ENCODE data around the gene RPL36. TPM values are rescaled to one million over a fixed set of nuclear protein-coding genes. Genes with fewer than 3 reads are reported as not detected.
A peak's percentile ranks its signal among the peaks of the same experiment; 100 is the strongest.

The RPL36 gene
- total RNA-seq, 1 donor from 2014 or later, result 943 TPM

- peaks cover 4% of the 10 kb centered on the region for H3K4me1 ChIP-seq (ENCODE audit: insufficient read depth, low read length)
- H3K27ac Mint-ChIP-seq (ENCODE audit: unreplicated experiment), result no peak overlapping the region
- no peak overlapping the region for H3K9ac ChIP-seq (ENCODE audit: low read length)
- no peak overlapping the region for H3K27ac ChIP-seq (ENCODE audit: low read depth, low read length)
- peaks cover 11% of the 10 kb centered on the region for H3K79me2 ChIP-seq (ENCODE audit: insufficient read depth, low read length)
- peaks cover 58% of the 10 kb centered on the region for H3K36me3 ChIP-seq (ENCODE audit: insufficient read depth, low read length)
- H3K9me3 ChIP-seq (ENCODE audit: insufficient read depth, low read depth, low read length), result no peaks in the 10 kb centered on the region
- no peak overlapping the region for H3K4me3 Mint-ChIP-seq (ENCODE audit: unreplicated experiment)
- TF ChIP-seq, protein P1, sequence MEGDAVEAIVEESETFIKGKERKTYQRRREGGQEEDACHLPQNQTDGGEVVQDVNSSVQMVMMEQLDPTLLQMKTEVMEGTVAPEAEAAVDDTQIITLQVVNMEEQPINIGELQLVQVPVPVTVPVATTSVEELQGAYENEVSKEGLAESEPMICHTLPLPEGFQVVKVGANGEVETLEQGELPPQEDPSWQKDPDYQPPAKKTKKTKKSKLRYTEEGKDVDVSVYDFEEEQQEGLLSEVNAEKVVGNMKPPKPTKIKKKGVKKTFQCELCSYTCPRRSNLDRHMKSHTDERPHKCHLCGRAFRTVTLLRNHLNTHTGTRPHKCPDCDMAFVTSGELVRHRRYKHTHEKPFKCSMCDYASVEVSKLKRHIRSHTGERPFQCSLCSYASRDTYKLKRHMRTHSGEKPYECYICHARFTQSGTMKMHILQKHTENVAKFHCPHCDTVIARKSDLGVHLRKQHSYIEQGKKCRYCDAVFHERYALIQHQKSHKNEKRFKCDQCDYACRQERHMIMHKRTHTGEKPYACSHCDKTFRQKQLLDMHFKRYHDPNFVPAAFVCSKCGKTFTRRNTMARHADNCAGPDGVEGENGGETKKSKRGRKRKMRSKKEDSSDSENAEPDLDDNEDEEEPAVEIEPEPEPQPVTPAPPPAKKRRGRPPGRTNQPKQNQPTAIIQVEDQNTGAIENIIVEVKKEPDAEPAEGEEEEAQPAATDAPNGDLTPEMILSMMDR (IDR thresholded peaks at IDR 0.05; ENCODE audit: insufficient read depth, low read depth, low read length), result no peak
- TF ChIP-seq EZH2 (IDR thresholded peaks at IDR 0.05; ENCODE audit: insufficient read depth, low read length), result no peak
- peaks cover 29% of the 10 kb centered on the region for H3K36me3 Mint-ChIP-seq (ENCODE audit: low read depth, unreplicated experiment)
- H2AFZ ChIP-seq (ENCODE audit: low read depth, low read length), result no peak overlapping the region
- no peak overlapping the region for H3K4me2 ChIP-seq (ENCODE audit: low read length)
- H3K4me1 Mint-ChIP-seq (ENCODE audit: low read depth, unreplicated experiment), result peaks cover 9% of the 10 kb centered on the region
- no peaks in the 10 kb centered on the region for H3K9me3 Mint-ChIP-seq (ENCODE audit: unreplicated experiment)
- H3K27me3 Mint-ChIP-seq (ENCODE audit: low read depth, unreplicated experiment), result no peaks in the 10 kb centered on the region
- H4K20me1 ChIP-seq (ENCODE audit: insufficient read depth, low read length), result peaks cover 58% of the 10 kb centered on the region
- H3K27me3 ChIP-seq (ENCODE audit: insufficient read depth, low read length), result no peaks in the 10 kb centered on the region
- no peak for DNase-seq (ENCODE audit: low read depth)
- no peak for FAIRE-seq
- H3K4me3 ChIP-seq (ENCODE audit: insufficient read depth, low read depth, low read length), result no peak overlapping the region
Measured at GRCh38 chr19:5664515-5664914, 25.6 kb upstream of the RPL36 start.

DNA sequence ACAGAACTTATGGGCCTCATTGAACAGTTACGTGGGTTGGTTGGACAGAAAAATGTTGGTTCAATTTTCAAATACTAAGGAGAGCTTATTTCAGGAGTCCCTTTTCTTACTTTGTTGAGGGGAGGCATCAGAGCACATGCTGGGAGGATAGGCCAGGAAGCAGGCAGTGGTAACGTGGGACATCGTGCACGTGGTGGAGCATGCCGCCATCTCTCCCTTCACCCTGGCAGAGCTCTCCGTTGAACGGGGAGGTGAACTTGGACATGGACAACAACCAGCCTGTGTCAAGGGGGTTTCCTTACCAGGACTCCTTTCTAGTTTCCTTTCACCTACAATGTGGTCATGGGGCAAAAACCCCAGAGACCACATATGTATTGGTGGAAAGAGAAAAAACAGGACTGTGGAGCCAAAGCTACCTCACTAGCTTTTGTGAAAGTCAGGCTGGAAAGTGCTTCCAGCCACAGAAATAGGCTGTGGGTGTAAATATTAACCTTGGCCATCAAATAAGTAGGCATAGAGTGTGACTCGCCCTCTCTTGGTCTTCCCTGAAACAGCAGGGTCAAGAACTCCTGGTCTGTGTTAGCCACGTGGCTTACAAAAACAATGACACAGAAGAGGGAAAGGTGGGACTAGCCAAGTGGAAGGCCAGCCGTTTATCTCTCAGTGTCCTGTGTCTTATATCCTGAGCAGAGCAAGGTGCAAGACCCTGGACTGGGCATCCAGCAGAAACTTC, 24.1 kb upstream of the RPL36 start:
- FAIRE-seq (no peak), DNase-seq (ENCODE audit: low read depth) (peak; percentile 49)
- Mint-ChIP-seq H3K4me1 (ENCODE audit: low read depth, unreplicated experiment) (peaks cover 9% of the 10 kb centered on the region), H3K9me3 (ENCODE audit: unreplicated experiment) (no peaks in the 10 kb centered on the region), H3K27ac (ENCODE audit: unreplicated experiment) (no peak overlapping the region), H3K27me3 (ENCODE audit: low read depth, unreplicated experiment) (no peaks in the 10 kb centered on the region), H3K4me3 (ENCODE audit: unreplicated experiment) (no peak overlapping the region), H3K36me3 (ENCODE audit: low read depth, unreplicated experiment) (peaks cover 29% of the 10 kb centered on the region)
- no peak overlapping the region for H3K9ac ChIP-seq (ENCODE audit: low read length)
- peaks cover 54% of the 10 kb centered on the region for H4K20me1 ChIP-seq (ENCODE audit: insufficient read depth, low read length)
- H3K36me3 ChIP-seq (ENCODE audit: insufficient read depth, low read length), result peaks cover 53% of the 10 kb centered on the region
- no peaks in the 10 kb centered on the region for H3K27me3 ChIP-seq (ENCODE audit: insufficient read depth, low read length)
- no peak overlapping the region for H3K27ac ChIP-seq (ENCODE audit: low read depth, low read length)
- TF ChIP-seq, protein P1 (IDR thresholded peaks at IDR 0.05; ENCODE audit: insufficient read depth, low read depth, low read length), result peak; percentile 22
- no peak for TF ChIP-seq EZH2 (IDR thresholded peaks at IDR 0.05; ENCODE audit: insufficient read depth, low read length)
- H3K9me3 ChIP-seq (ENCODE audit: insufficient read depth, low read depth, low read length), result no peaks in the 10 kb centered on the region
- H2AFZ ChIP-seq (ENCODE audit: low read depth, low read length), result no peak overlapping the region
- peaks cover 4% of the 10 kb centered on the region for H3K4me1 ChIP-seq (ENCODE audit: insufficient read depth, low read length)
- H3K4me3 ChIP-seq (ENCODE audit: insufficient read depth, low read depth, low read length), result no peak overlapping the region
- H3K79me2 ChIP-seq (ENCODE audit: insufficient read depth, low read length), result peaks cover 11% of the 10 kb centered on the region
- no peak overlapping the region for H3K4me2 ChIP-seq (ENCODE audit: low read length)
